Inferior parietal cortex (tissue), 1 donor: ENCODE measurements around the gene KRTAP6-1.

Source experiments
- DNase-seq: peaks from one replicate; pipeline ENCODE4 v3.0.0-alpha.2; 2016; ENCODE audit errors: extremely low spot score

KRTAP6-1 gene

GRCh38 chr21:30613836-30614235 lies at the start of gene KRTAP6-1:
Gene KRTAP6-1, minus strand, starts transcription at chr21:30613930. Its CDS starts 26 bp downstream, at chr21:30613904.
- no peak for DNase-seq

DNA sequence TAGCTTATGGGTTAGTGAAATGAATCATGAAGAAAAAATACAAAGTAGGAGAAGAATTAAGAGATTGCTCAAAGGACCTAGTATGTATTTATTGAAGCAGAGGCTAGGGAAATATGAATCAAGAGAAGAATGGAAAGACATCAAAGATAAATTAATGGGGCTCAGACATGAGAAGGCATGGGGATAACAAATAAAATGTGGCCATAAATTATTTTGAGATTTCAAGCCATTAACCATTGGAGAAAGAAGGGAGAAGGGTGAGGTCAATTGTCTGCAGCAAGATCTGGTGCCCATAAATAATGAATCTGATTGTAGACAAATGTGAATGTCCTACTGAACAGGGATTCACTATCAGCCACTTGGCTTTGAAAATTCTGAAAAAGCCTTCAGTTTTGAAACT lies 39.2 kb upstream of the KRTAP6-1 start:
- no peak for DNase-seq

GRCh38 chr21:30646904-30647414 lies 33.2 kb upstream of the KRTAP6-1 start:
- DNase-seq: no peak

DNA sequence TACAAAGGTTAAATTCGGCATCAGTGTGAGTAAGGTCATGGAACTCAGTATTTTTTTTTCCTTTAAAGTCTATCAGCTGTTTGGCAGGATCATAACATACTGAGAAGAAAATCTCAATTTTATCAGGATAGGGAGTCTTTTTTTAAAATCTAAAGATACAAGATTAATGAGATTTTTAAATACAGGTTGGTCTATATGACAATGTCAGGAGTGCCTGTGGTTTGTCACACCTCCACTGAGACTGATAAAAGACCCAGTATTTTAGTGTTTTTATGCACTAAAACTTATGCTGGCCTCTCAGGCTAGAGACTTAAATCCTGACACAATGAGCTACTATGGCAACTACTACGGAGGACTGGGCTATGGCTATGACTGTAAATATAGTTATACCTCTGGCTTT lies 28.8 kb upstream of the KRTAP6-1 start, which contains the start of gene KRTAP20-3:
KRTAP20-3 (plus strand) TSS at position 301 of the 400 bp plus-strand sequence.
- DNase-seq: no peak

DNA sequence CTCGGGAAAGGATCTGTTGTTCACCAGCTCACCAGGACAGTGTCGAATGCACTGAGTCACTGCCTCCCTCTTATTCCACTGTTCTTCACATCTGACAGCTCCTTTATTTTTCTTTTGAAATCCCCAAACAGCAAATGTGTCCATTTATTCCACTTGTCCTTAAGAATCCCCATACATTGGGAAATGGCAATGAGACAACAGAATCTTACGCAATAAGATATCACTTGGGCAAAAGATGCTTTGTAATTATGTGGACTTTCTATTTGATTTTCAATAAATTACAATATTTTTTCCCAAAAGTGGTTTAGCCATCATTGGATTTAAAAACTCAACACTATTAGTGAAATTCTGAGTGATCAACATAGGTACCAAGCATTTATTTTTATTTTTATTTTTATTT lies 25.0 kb upstream of the KRTAP6-1 start:
- DNase-seq: no peak

GRCh38 chr21:30634906-30635305 lies 21.2 kb upstream of the KRTAP6-1 start, which contains the start of gene KRTAP20-2:
Gene KRTAP20-2, plus strand, starts transcription at chr21:30635206. Its CDS starts 58 bp downstream, at chr21:30635264.
- DNase-seq: no peak

DNA sequence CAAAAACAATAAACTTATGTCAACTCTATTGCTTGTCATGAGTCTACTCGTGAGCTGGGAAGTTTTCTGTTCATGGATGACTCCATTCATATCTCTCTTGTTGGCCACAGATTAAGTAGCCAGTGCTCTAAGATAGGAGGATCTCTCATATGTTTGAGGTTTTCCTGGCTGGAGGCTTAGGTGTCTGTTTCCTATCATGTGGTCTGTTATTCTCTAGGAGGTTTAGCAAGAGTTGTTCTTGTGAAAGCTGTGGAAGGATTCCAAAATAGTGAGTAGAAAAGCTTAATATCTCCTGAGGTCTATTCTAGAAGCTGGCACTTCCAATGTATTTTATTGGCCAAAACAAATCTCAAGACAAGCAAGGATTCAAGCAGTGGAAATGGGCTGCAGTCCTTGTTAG lies 15.5 kb upstream of the KRTAP6-1 start:
- DNase-seq: no peak

DNA sequence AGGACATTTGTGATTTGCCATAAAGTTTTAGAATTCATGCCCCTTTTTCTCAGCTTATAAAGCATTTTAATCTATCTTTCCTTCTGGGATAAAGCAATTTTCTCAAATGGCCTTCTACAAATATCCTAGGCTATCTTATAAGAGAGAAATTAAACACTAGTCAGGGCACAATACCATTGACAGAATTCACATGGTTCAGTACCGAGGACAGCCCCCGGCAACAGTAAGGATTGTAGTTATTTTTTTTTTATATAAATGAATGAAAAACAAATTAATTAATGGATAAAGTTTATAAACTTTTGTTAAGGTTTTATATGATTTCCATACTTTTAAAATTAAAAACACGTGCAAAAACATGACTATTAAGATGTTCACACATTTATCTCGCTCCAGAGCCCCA lies 14.4 kb upstream of the KRTAP6-1 start:
- DNase-seq: no peak

DNA sequence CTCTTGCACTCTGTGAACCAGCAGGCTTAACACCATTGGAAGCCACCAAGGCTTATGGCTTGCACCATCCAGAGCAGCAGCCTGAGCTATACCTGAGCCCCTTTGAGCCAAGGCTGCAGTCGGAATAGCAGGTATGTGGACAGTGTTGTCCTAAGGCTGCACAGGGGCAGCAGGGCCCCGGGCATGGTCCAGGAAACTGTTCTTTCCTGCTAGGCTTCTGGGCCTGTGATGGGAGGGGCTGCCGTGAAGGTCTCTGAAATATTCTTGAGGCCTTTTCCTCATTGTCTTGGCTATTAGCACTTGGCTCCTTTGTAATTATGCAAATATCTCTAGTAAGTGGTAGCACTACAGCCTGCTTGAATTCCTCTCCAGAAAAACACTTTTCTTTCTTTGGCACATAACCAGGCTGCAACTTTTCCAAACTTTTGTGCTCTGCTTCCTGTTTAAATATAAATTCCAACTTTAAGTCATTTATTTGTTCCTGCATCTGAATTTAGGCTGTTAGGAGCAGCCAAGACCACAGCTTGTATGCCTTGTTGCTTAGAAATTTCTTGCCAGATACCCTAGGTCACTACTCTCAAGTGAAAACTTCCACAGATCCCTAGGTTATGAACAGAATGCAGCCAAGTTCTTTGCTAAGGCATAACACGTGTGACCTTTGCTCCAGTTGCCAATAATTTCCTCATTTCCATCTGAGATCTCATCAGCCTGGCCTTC lies 11.9 kb upstream of the KRTAP6-1 start:
- no peak for DNase-seq

DNA sequence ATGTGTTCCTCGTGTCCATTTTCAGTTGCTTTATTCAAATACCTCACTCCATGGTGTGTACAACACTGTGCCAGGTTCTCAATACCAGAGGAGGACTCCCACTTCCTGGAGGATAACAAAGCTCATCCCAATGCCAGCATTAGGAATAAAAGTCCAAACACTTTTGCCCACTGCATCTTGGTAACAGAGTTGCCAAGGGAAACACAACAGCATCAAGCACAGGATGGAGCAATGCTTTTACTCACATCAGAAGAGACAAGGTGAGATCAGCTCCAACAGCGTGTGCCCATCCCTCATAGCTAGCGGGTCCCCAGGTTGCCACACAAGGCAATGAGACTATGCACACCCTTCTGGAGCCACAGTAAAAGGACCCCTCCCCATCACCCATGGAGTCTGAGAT lies 9.6 kb upstream of the KRTAP6-1 start:
- DNase-seq: no peak

DNA sequence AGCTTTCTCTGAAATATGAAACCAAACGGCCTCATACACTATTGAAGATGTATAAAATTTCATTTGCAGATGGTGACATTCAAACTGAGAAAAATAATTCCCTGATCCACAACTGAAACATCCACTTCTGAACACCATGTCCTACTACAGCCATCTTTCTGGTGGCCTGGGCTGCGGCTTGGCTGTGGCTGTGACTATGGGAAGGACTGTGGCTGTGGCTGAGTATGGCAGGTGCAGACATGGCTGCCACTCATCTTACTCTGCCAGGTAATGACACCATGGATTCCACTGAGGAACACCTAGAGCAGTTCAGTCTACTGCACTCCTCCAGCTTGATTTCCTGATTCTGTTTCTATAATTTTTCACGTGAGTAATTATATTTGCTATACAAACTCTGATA lies 6.8 kb upstream of the KRTAP6-1 start, which contains the start of gene KRTAP20-4:
KRTAP20-4 (plus strand) TSS at position 106 of the 400 bp plus-strand sequence.
- DNase-seq: no peak

GRCh38 chr21:30620080-30620479 lies 6.3 kb upstream of the KRTAP6-1 start:
- no peak for DNase-seq

GRCh38 chr21:30616125-30616524 lies 2.4 kb upstream of the KRTAP6-1 start, which contains the start of gene KRTAP20-1:
Gene KRTAP20-1, plus strand, starts transcription at chr21:30616425. Its CDS starts 30 bp downstream, at chr21:30616455.
- no peak for DNase-seq

DNA sequence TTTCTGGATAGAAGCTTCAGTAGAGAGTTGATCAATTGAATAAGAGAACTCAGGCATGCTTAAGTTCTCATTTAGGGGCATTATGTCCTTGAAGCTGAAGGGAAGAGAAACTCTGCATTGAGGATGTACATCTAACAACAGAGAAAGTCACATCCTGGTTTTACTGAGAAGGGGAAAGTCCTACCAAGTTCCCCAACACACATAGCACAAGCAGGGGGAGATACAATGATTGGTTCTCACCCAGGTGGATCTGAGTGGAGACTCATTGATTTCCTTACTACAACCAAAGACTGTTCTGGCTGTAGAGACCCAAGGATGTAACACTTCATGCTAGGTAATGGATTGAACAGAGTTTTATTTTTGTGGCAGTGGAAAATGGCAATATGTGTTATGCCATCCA lies 1.5 kb upstream of the KRTAP6-1 start:
- DNase-seq: no peak

- DNase-seq: no peak
Measured at GRCh38 chr21:30612132-30612531, 1.6 kb downstream of the KRTAP6-1 start.

DNA sequence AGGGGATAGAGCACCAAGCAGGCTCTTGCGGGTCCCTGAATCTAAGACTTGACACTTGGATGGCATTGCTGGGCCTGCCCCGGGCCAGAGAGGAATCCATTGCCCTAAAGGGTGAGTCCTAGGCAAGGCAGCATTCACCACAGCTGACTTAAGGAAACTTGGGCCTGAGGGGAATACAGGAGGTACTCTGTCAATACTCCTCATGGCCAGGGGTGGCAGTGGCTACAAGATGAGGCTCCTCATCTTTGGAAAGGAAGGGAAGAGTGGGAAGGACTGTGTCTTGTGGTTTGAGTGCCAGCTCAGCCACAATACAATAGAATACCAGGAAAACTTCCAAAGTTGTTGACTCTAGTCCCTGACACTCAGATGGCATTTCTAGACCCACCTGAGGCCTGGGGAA lies 7.8 kb downstream of the KRTAP6-1 start:
- no peak for DNase-seq

- DNase-seq: no peak
Measured at GRCh38 chr21:30600787-30601186, 12.9 kb downstream of the KRTAP6-1 start, which contains the start of gene KRTAP22-1. Gene KRTAP22-1, plus strand, starts transcription at chr21:30601087.

- no peak for DNase-seq
Measured at GRCh38 chr21:30598802-30599201, 14.9 kb downstream of the KRTAP6-1 start, which contains the start of gene KRTAP6-2. Gene KRTAP6-2, minus strand, starts transcription at chr21:30598902. Its CDS starts 28 bp downstream, at chr21:30598874.

GRCh38 chr21:30592140-30592539 lies 21.6 kb downstream of the KRTAP6-1 start, which contains the start of gene KRTAP6-3:
Gene KRTAP6-3, plus strand, starts transcription at chr21:30592440. Its CDS starts 6 bp downstream, at chr21:30592446.
- no peak for DNase-seq

DNA sequence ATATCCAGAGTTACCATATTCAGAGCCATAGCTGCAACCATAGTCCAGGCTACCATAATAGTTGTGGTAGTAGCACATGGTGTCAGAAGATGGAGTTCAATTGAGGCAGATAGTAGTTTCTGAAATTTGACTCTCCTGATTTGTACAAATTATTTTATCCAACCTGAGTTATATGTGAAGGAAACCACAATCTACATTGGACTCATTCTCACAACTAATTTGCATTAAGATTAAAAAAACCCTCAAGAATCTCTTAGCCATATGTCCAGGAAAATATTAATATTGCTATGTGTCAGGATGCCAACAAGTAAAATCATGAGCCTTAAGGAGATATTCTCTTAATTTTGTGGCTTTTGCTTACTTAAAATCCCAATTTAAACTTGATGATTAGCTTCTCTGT lies 23.4 kb downstream of the KRTAP6-1 start, which contains the start of gene KRTAP22-2:
KRTAP22-2 (minus strand) TSS at position 101 of the 400 bp plus-strand sequence.
- no peak for DNase-seq

DNA sequence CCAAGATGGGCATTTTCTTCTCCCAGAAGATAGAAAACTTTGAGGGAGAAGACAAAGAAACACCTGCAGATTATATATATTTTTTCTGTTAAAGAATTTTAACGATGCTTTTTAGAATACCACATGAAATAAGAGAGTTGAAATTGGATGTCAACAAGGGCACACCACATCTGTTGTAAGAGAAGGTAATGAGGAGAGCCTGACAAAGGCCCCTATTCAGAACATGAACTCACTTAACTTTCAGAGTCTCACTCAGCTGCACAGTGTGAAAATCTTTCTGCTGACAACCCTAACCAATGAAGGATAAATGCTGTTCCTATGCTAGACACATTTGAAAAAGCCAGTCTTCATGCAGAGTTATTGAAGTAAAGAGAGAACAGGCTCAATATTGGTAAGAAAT lies 30.9 kb downstream of the KRTAP6-1 start:
- DNase-seq: no peak

DNA sequence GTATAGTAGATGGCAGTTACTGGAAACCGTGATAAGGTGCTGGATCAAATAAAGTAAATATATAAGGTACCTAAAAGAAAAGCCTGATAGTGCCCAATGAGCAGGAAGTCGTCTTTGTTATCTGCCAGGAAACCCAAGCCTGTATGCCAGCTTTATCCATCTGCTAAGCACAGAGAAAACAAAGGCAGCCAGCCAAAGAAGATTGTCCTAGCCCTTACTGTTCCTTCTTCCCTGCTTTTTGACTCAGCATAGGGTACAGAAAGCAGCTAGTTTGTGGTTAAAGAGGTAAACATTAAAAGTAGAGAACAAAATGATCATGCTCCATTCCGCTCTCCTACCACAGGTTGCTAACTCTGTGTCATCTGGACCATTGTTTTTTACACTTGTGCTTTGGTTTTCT lies 33.6 kb downstream of the KRTAP6-1 start:
- no peak for DNase-seq

- DNase-seq: no peak
Measured at GRCh38 chr21:30579346-30579745, 34.4 kb downstream of the KRTAP6-1 start.
